H1 (cell line): ENCODE measurements around the gene CTNNA3. TPM values are rescaled to one million over a fixed set of nuclear protein-coding genes. Genes with fewer than 3 reads are reported as not detected.

ENCODE experiments used
- CTCF ChIA-PET: fragments of 300-600 bp; sonication (Branson Sonifier 250); formaldehyde crosslinking; loops from one replicate; lab custom pipeline; 2021; ENCODE audit not compliant: partially characterized antibody; lab: Charles Lee
- POLR2A ChIA-PET: fragments of 300-600 bp; sonication (Branson Sonifier 250); formaldehyde crosslinking; loops from one replicate; lab custom pipeline; 2021; ENCODE audit warnings: inconsistent platforms; ENCODE audit not compliant: partially characterized antibody; lab: Charles Lee
- DNase-seq, 2 experiments: peaks; one replicate each; pipeline versions ENCODE4 v3.0.0 to v3.0.0-alpha.2; 2010 to 2022; ENCODE audit warnings: low spot score in 2 of 2, low read depth in 1 of 2, mixed read lengths in 1 of 2
- FAIRE-seq: peaks from 2 replicates; lab custom pipeline; 2011; peaks lifted over from hg19 to GRCh38; lab: Jason Lieb, UNC
- H2AFZ ChIP-seq: 2 replicates; pipeline ENCODE4 v1.8.1; 2012; ENCODE audit warnings: low read length, inconsistent platforms
- H2AK5ac ChIP-seq: 2 replicates; pipeline ENCODE4 v1.6.1; 2013; ENCODE audit warnings: low read depth, low read length
- H2BK120ac ChIP-seq: replicated peaks from 2 replicates; pipeline ENCODE3; 2013; ENCODE audit warnings: low read depth, low read length, inconsistent platforms
- H2BK12ac ChIP-seq: 2 replicates; pipeline ENCODE4 v1.6.1; 2013; ENCODE audit warnings: low read depth, low read length
- H2BK15ac ChIP-seq: 2 replicates; pipeline ENCODE4 v1.6.1; 2013; ENCODE audit warnings: low read length
- H2BK20ac ChIP-seq: 2 replicates; pipeline ENCODE4 v1.6.1; 2013; ENCODE audit warnings: low read length
- H2BK5ac ChIP-seq: 2 replicates; pipeline ENCODE4 v1.6.1; 2013; ENCODE audit warnings: low read depth, low read length
- H3K14ac ChIP-seq: 2 replicates; pipeline ENCODE4 v1.6.1; 2013; ENCODE audit warnings: inconsistent platforms; ENCODE audit not compliant: insufficient read length
- H3K18ac ChIP-seq: 2 replicates; pipeline ENCODE4 v1.6.1; 2013; ENCODE audit warnings: low read length; ENCODE audit errors: extremely low read depth
- H3K23ac ChIP-seq: 2 replicates; pipeline ENCODE4 v1.6.1; 2013; ENCODE audit warnings: inconsistent platforms; ENCODE audit not compliant: insufficient read length
- H3K23me2 ChIP-seq: 2 replicates; pipeline ENCODE4 v1.6.1; 2013; ENCODE audit warnings: low read depth, low read length
- H3K27ac ChIP-seq: 2 replicates; pipeline ENCODE4 v1.6.1; 2011; ENCODE audit warnings: low read depth, low read length, inconsistent platforms
- H3K27me3 ChIP-seq, 4 experiments: replicated peaks in 1 of 4; 1 replicate in 1 of 4; 2 replicates in 3 of 4; pipeline versions ENCODE4 v1.6.1 to v1.8.1; 2011 to 2013; ENCODE audit warnings: low read length in 3 of 4, mild to moderate bottlenecking in 3 of 4, inconsistent platforms in 2 of 4, mixed read lengths in 2 of 4, moderate library complexity in 1 of 4; ENCODE audit not compliant: control insufficient read depth in 3 of 4, insufficient read depth in 3 of 4; ENCODE audit errors: extremely low read depth in 1 of 4
- H3K36me3 ChIP-seq, 4 experiments: 2 replicates each; pipeline versions ENCODE4 v1.6.1 to v1.8.1; 2011 to 2013; ENCODE audit warnings: mild to moderate bottlenecking in 4 of 4, low read length in 3 of 4, moderate library complexity in 2 of 4, control low read depth in 1 of 4, inconsistent platforms in 1 of 4; ENCODE audit not compliant: insufficient read depth in 4 of 4, control insufficient read depth in 2 of 4
- H3K4ac ChIP-seq: replicated peaks from 2 replicates; pipeline ENCODE3; 2013; ENCODE audit warnings: low read length, low read depth, mixed read lengths, inconsistent platforms; ENCODE audit not compliant: insufficient read length
- H3K4me1 ChIP-seq, 4 experiments: replicated peaks in 1 of 4; 1 replicate in 1 of 4; 2 replicates in 3 of 4; pipeline versions ENCODE4 v1.6.1 to v1.8.1; 2011 to 2013; ENCODE audit warnings: low read length in 3 of 4, inconsistent platforms in 2 of 4, mixed read lengths in 1 of 4; ENCODE audit not compliant: insufficient read depth in 4 of 4, control insufficient read depth in 3 of 4
- H3K4me2 ChIP-seq, 2 experiments: 2 replicates each; pipeline versions ENCODE4 v1.6.1 to v1.8.1; 2011 to 2013; ENCODE audit warnings: low read depth in 2 of 2, low read length in 2 of 2, control low read depth in 1 of 2, inconsistent platforms in 1 of 2, mild to moderate bottlenecking in 1 of 2; ENCODE audit not compliant: insufficient read depth in 1 of 2
- H3K4me3 ChIP-seq, 4 experiments: fragments of 200-600, 300-600 bp in 1 of 4; sonication (generic), shearing (Covaris generic), sonication (Bioruptor Twin) in 1 of 4; 2 replicates each; pipeline versions ENCODE4 v1.5.1 to v1.8.1; 2011 to 2016; ENCODE audit warnings: low read length in 4 of 4, low read depth in 3 of 4, control low read depth in 2 of 4, inconsistent platforms in 2 of 4, mild to moderate bottlenecking in 2 of 4, mixed read lengths in 1 of 4, moderate library complexity in 1 of 4; ENCODE audit not compliant: insufficient read depth in 2 of 4; ENCODE audit errors: extremely low read depth in 1 of 4
- H3K56ac ChIP-seq: replicated peaks from 2 replicates; pipeline ENCODE3; 2013; ENCODE audit warnings: low read depth, mild to moderate bottlenecking, mixed read lengths, low read length, inconsistent platforms; ENCODE audit not compliant: insufficient read length
- H3K79me1 ChIP-seq: 2 replicates; pipeline ENCODE4 v1.6.1; 2013; ENCODE audit warnings: low read depth, low read length, control low read depth
- H3K79me2 ChIP-seq, 2 experiments: 2 replicates each; pipeline versions ENCODE4 v1.6.1 to v1.8.1; 2012 to 2013; ENCODE audit warnings: low read length in 2 of 2, mild to moderate bottlenecking in 2 of 2, inconsistent platforms in 1 of 2; ENCODE audit not compliant: insufficient read depth in 2 of 2, control insufficient read depth in 1 of 2
- H3K9ac ChIP-seq, 4 experiments: replicated peaks in 1 of 4; 1 replicate in 1 of 4; 2 replicates in 3 of 4; pipeline versions ENCODE4 v1.6.1 to v1.8.1; 2011 to 2013; ENCODE audit warnings: low read depth in 3 of 4, low read length in 3 of 4, control low read depth in 2 of 4, mild to moderate bottlenecking in 2 of 4, moderate library complexity in 2 of 4, inconsistent platforms in 1 of 4; ENCODE audit errors: extremely low read depth in 1 of 4
- H3K9me3 ChIP-seq, 2 experiments: 2 replicates each; pipeline versions ENCODE4 v1.6.1 to v1.8.1; 2012 to 2013; ENCODE audit warnings: mild to moderate bottlenecking in 2 of 2, moderate library complexity in 2 of 2, control low read depth in 1 of 2, inconsistent platforms in 1 of 2, low read depth in 1 of 2, low read length in 1 of 2, mixed read lengths in 1 of 2; ENCODE audit not compliant: insufficient read depth in 2 of 2
- H4K20me1 ChIP-seq, 2 experiments: replicated peaks in 1 of 2; 2 replicates each; pipeline versions ENCODE3 to v1.8.1; 2011 to 2013; ENCODE audit warnings: inconsistent platforms in 2 of 2, low read length in 2 of 2, mild to moderate bottlenecking in 1 of 2; ENCODE audit not compliant: insufficient read depth in 2 of 2, control insufficient read depth in 1 of 2
- H4K5ac ChIP-seq: 2 replicates; pipeline ENCODE4 v1.6.1; 2013; ENCODE audit warnings: low read length, low read depth, mixed read lengths, inconsistent platforms; ENCODE audit not compliant: insufficient read length
- H4K8ac ChIP-seq: 2 replicates; pipeline ENCODE4 v1.8.0; 2013; ENCODE audit warnings: mild to moderate bottlenecking, moderate library complexity, low read length, inconsistent platforms; ENCODE audit not compliant: insufficient read depth; ENCODE audit errors: extremely low read depth
- H4K91ac ChIP-seq: replicated peaks from 2 replicates; pipeline ENCODE3; 2013; ENCODE audit warnings: low read length, mixed read lengths, inconsistent platforms; ENCODE audit not compliant: insufficient read length
- BACH1 ChIP-seq: IDR thresholded peaks from 2 replicates; pipeline ENCODE4 v1.6.1; 2012; ENCODE audit warnings: low read length, improper control_type of control experiment
- BRCA1 ChIP-seq: IDR thresholded peaks from 2 replicates; pipeline ENCODE4 v1.6.1; 2012; ENCODE audit warnings: low read depth, low read length, improper control_type of control experiment
- CBX8 ChIP-seq: fragments of 300-800, 300-1000 bp; sonication (generic); IDR thresholded peaks from 2 replicates; pipeline ENCODE4 v1.7.1; 2016; ENCODE audit warnings: low read depth, low read length, borderline replicate concordance
- CHD2 ChIP-seq: IDR thresholded peaks from 2 replicates; pipeline ENCODE4 v1.6.1; 2012; ENCODE audit warnings: low read length, improper control_type of control experiment
- KDM5A ChIP-seq: fragments of 200-600 bp; IDR thresholded peaks from 2 replicates; pipeline ENCODE4 v1.7.1; 2012; ENCODE audit warnings: mild to moderate bottlenecking, low read length, inconsistent platforms, mixed read lengths
- POLR2AphosphoS5 ChIP-seq: IDR thresholded peaks from 2 replicates; pipeline ENCODE4 v1.6.1; 2011; ENCODE audit warnings: low read depth, low read length
- POU5F1 ChIP-seq: IDR thresholded peaks from 2 replicates; pipeline ENCODE4 v1.6.1; 2011; ENCODE audit warnings: low read depth, mild to moderate bottlenecking, low read length, moderate library complexity
- RAD21 ChIP-seq, 2 experiments: IDR thresholded peaks in 1 of 2; conservative IDR thresholded peaks in 1 of 2; 2 replicates each; pipeline ENCODE4 v1.6.1; 2011; ENCODE audit warnings: low read depth in 2 of 2, low read length in 2 of 2, improper control_type of control experiment in 1 of 2, inconsistent platforms in 1 of 2, mild to moderate bottlenecking in 1 of 2, moderate library complexity in 1 of 2
- RNF2 ChIP-seq: fragments of 200-900, 300-1000 bp; sonication (generic); IDR thresholded peaks from 2 replicates; pipeline ENCODE4 v1.7.1; 2016; ENCODE audit warnings: borderline replicate concordance, low read depth, mild to moderate bottlenecking, antibody characterized with exemption, low read length; ENCODE audit not compliant: poor library complexity, severe bottlenecking; ENCODE audit errors: missing control alignments
- SAP30 ChIP-seq: fragments of 300-600 bp; sonication (generic); IDR thresholded peaks from 2 replicates; pipeline ENCODE4 v1.7.1; 2012; ENCODE audit warnings: low read length, moderate library complexity, mild to moderate bottlenecking, inconsistent platforms; ENCODE audit not compliant: insufficient read depth, insufficient replicate concordance
- SP1 ChIP-seq: IDR thresholded peaks from 2 replicates; pipeline ENCODE4 v1.6.1; 2011; ENCODE audit warnings: low read depth, low read length
- TAF1 ChIP-seq: IDR thresholded peaks from 2 replicates; pipeline ENCODE4 v1.6.1; 2011; ENCODE audit warnings: mild to moderate bottlenecking, low read depth, low read length
- WGBS, 2 experiments: shearing (Covaris generic) in 1 of 2; methylation state at CpG; one replicate each; pipeline versions ENCODE4 v1.1.6 to v1.1.7; 2013 to 2015; ENCODE audit warnings: low lambda C conversion rate in 2 of 2, mixed read lengths in 2 of 2, inconsistent platforms in 1 of 2, low coverage in 1 of 2, missing lambda C conversion rate in 1 of 2; ENCODE audit not compliant: insufficient replicate concordance in 2 of 2, insufficient coverage in 1 of 2, insufficient read length in 1 of 2; ENCODE audit errors: extremely low coverage in 1 of 2, missing lambda C conversion rate in 1 of 2; 5-methylcytosine and 5-hydroxymethylcytosine counted together
- polyA plus RNA-seq, 7 experiments: library from polyadenylated mRNA; depleted of rRNA in 3 of 7; stranded (reverse) in 5 of 7; unstranded in 2 of 7; fragments of >200 nt in 5 of 7; fragments of 200-250 nt in 2 of 7; gene quantifications; 1 replicate in 5 of 7; 2 replicates in 1 of 7; 4 replicates in 1 of 7; pipeline versions ENCODE4 v1.2.1 to v1.2.3, GENCODE V29; 2011 to 2013; ENCODE audit warnings: missing spikeins in 2 of 7, mixed read lengths in 2 of 7
- total RNA-seq: library from RNA; stranded (reverse); fragmentation: NEBNext Ultra II Directional; extraction: Animal tissue kit (Norgen Biotek cat#: 25700); gene quantifications from 2 replicates; pipeline ENCODE4 v1.2.1, GENCODE V29; 2021
- TF ChIP-seq, protein P1 (sequence below): IDR thresholded peaks from 2 replicates; pipeline ENCODE4 v1.6.1; 2012; ENCODE audit warnings: inconsistent platforms
- TF ChIP-seq, protein P2 (sequence below): IDR thresholded peaks from 2 replicates; pipeline ENCODE4 v1.6.1; 2011; ENCODE audit warnings: low read depth, mild to moderate bottlenecking, low read length; ENCODE audit not compliant: insufficient read depth

Gene CTNNA3
- total and polyA plus RNA-seq, 2 of the 8 experiments (the other 6 are each of a cell fraction or from before 2014, with no cell fraction given) = 1.3 to 1.5 TPM

DNA sequence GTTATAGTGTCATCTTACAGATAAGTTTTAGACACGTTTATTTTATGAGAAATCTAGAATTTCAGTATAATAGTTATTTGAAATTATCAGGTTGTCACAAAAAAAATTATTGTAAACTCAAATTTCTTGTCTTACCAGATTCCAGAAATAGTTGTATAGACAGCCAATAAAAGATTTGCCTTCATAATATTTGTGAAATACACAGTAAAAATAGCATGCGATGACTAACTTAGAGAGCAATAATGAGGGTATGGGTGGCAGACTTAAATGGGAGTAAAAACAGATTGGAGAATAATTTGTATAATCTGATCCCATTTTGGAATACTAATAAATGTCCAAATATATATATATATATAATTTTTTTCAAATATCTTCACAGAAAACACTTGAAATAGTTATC is 1457.7 kb downstream of the CTNNA3 start:
- Histone ChIP-seq H3K27me3 (no peaks in the 10 kb centered on the region), H3K9ac (no peak overlapping the region), H3K79me1 (no peaks in the 10 kb centered on the region), H2BK20ac (no peak overlapping the region), H3K14ac (no peak overlapping the region), H3K23me2 (no peaks in the 10 kb centered on the region), H3K9me3 (no peaks in the 10 kb centered on the region), H4K91ac (no peak overlapping the region), H3K36me3 (no peaks in the 10 kb centered on the region), H3K56ac (no peak overlapping the region), H2BK12ac (no peak overlapping the region), H2BK15ac (no peak overlapping the region), H3K4me3 (no peak overlapping the region), H2AFZ (no peak overlapping the region), H4K20me1 (no peaks in the 10 kb centered on the region), H3K4me2 (no peak overlapping the region), H2AK5ac (no peak overlapping the region), H3K23ac (no peak overlapping the region), H4K8ac (no peak overlapping the region), H3K79me2 (no peaks in the 10 kb centered on the region), H3K27ac (no peak overlapping the region), H4K5ac (no peak overlapping the region), H2BK120ac (no peak overlapping the region), H3K4me1 (peaks cover 0 to 2% (median 0%) of the 10 kb centered on the region in 4 experiments; a peak in 2 of 7 replicates), H2BK5ac (no peak overlapping the region), H3K18ac (no peak overlapping the region), H3K4ac (no peak overlapping the region)
- WGBS, 2 experiments = 91% methylated on average over 2 of the region's 2 CpGs; no CpG with 5 or more reads in 1 of the 2 experiments
- no peak for DNase-seq
- ChIA-PET POLR2A (no interaction called here), CTCF (no interaction called here)
- FAIRE-seq = no peak
- no peak for TF ChIP-seq SP1
- TF ChIP-seq TAF1 = no peak
- no peak for TF ChIP-seq RAD21 (IDR thresholded peaks at IDR 0.05 in 1 of 2, conservative IDR thresholded peaks at IDR 0.05 in 1 of 2; ENCODE audit: low read depth in 2 of 2, low read length in 2 of 2)
- no peak for TF ChIP-seq BRCA1
- no peak for TF ChIP-seq CBX8
- TF ChIP-seq, protein P1, sequence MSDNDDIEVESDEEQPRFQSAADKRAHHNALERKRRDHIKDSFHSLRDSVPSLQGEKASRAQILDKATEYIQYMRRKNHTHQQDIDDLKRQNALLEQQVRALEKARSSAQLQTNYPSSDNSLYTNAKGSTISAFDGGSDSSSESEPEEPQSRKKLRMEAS = no peak
- TF ChIP-seq SAP30 = no peak
- no peak for TF ChIP-seq POLR2AphosphoS5
- TF ChIP-seq POU5F1 = no peak
- TF ChIP-seq CHD2 = no peak
- TF ChIP-seq KDM5A = no peak
- TF ChIP-seq BACH1 = no peak
- TF ChIP-seq, protein P2, sequence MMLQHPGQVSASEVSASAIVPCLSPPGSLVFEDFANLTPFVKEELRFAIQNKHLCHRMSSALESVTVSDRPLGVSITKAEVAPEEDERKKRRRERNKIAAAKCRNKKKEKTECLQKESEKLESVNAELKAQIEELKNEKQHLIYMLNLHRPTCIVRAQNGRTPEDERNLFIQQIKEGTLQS = no peak
- TF ChIP-seq RNF2 = no peak
